Ovary (tissue), 9 donors: ENCODE results near the gene HIPK4. TPM values are rescaled to one million over a fixed set of nuclear protein-coding genes. Genes with fewer than 3 reads are reported as not detected.
"Not testable (repeated sequence)": the region's sequence is repeated elsewhere in the genome, so short reads cannot be mapped to it uniquely, and the experiment has no call there.

Experiments used
- DNase-seq, 5 donors: peaks; one replicate each; pipeline ENCODE4 v3.0.0-alpha.2; 2019 to 2020
- H3K27ac ChIP-seq, 2 donors: fragments of 200-600 bp; one replicate each; pipeline versions ENCODE4 v1.5.1 to v1.8.0; 2019 to 2022
- H3K27me3 ChIP-seq: fragments of 200-600 bp; one replicate; pipeline ENCODE4 v1.8.0; 2022
- H3K36me3 ChIP-seq: fragments of 200-600 bp; sonication (generic); one replicate; pipeline ENCODE4 v1.5.1; 2019
- H3K4me1 ChIP-seq: one replicate; pipeline ENCODE4 v1.8.1; 2013; ENCODE audit warnings: mild to moderate bottlenecking, moderate library complexity; ENCODE audit not compliant: insufficient read depth
- H3K4me3 ChIP-seq: fragments of 200-600 bp; sonication (generic); one replicate; pipeline ENCODE4 v1.5.1; 2017
- H3K9me3 ChIP-seq, 2 donors: fragments of 200-600 bp in 1 of 2; sonication (generic) in 1 of 2; one replicate each; pipeline versions ENCODE4 v1.5.1 to v1.8.1; 2013 to 2019; ENCODE audit warnings: mild to moderate bottlenecking in 1 of 2, moderate library complexity in 1 of 2
- EP300 ChIP-seq: sonication (generic); formaldehyde crosslinking; IDR thresholded peaks from one replicate; pipeline ENCODE4 v1.6.1; 2017; ENCODE audit warnings: antibody characterized with exemption
- POLR2A ChIP-seq: fragments of 450-650 bp; IDR thresholded peaks from one replicate; pipeline ENCODE4 v1.6.1; 2017; ENCODE audit warnings: antibody characterized with exemption, mild to moderate bottlenecking, moderate library complexity
- WGBS, 3 donors: extraction: QIAGEN DNeasy Blood & Tissue Kit in 1 of 3; methylation state at CpG; one replicate each; pipeline versions ENCODE4 v1.1.5 to v1.1.7; 2013 to 2017; 5-methylcytosine and 5-hydroxymethylcytosine counted together
- intact Hi-C, 4 donors: fragments of 100-400 bp; cut with DNase I; formaldehyde crosslinking; loops; one replicate each; pipeline versions ENCODE4 v1.11.0 to v1.15.1; 2022 to 2023
- polyA plus RNA-seq, 2 donors: library from polyadenylated mRNA; stranded (reverse); fragments of 200-250 nt in 1 of 2; fragments of 350-450 nt in 1 of 2; fragmentation: Illumina TruSeq in 1 of 2; extraction: RNeasy Lipid Tissue Mini Kit (QIAGEN cat#74804) in 1 of 2; gene quantifications; one replicate each; pipeline ENCODE4 v1.2.3, GENCODE V29; 2013 to 2014
- total RNA-seq, 7 donors: library from RNA; depleted of rRNA in 2 of 7; stranded (reverse); fragments of >200 nt in 2 of 7; fragmentation: NEBNext Ultra II Directional in 3 of 7; extraction: Animal tissue kit (Norgen Biotek cat#: 25700) in 3 of 7; gene quantifications; one replicate each; pipeline versions ENCODE4 v1.1.0 to v1.2.4, GENCODE V29; 2016 to 2023
- TF ChIP-seq, protein P1 (sequence below), 3 donors: fragments of 450-650 bp in 2 of 3; fragments of 200-600 bp in 1 of 3; IDR thresholded peaks; one replicate each; pipeline versions ENCODE4 v1.5.1 to v1.8.0; 2016 to 2022; ENCODE audit warnings: antibody characterized with exemption in 3 of 3, mild to moderate bottlenecking in 1 of 3
- donor health status: DM: no; HTN: no; CAD: no; lungs with moderate emphysema.
- donor health status: DM: no; HTN: no; CAD: no.
- donor health status: Bipolar disorder and iron deficiency.
- donor health status: DM: yes; HTN: yes; CAD: no.
- donor health status: DM: no; HTN: no; CAD: no.
- donor health status: DM: yes; HTN: yes; CAD: no.

HIPK4 gene
- total and polyA plus RNA-seq, 9 donors: 0.11 to 0.35 (median 0.13) TPM; not detected in 4

DNA sequence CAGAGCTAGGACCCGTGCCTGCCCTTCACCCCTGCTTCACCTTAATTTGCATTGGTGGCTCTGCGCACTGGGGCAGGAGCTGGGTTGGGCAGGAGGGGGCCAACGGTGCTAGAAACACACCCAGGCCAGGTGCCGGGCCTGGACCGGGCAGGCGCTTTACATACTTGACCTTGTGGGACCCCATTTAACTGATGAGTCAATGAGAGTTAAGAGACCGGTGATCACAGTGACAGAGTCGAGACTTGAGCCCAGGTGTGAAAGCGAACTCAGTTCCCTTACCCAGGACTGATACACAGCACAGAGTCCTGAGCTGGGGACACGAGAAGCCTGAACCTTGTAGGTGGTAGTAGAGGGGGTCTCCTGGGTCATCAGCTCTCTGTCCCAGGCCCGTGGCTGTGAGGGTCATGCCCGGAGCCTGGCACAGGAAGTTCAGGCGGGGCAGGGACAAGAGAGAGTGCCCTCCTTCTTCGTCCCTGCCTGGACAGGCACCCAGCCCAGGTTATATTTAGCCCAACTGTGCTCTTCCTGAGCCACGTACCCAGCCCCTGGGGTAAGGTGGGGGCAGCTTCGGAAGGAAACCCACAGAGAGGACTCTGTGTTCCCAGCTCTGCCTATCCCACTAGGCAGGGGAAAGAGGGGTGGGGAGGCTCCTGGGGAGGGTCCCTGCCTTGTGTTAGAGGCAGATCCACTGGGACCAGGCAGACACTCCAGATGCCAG, 21.3 kb upstream of the HIPK4 start:
- Histone ChIP-seq H3K9me3 (no peaks in the 10 kb centered on the region), H3K4me3 (no peak overlapping the region), H3K36me3 (no peaks in the 10 kb centered on the region), H3K27me3 (no peaks in the 10 kb centered on the region), H3K27ac (no peak overlapping the region), H3K4me1 (no peaks in the 10 kb centered on the region)
- no peak for TF ChIP-seq EP300
- TF ChIP-seq, protein P1, sequence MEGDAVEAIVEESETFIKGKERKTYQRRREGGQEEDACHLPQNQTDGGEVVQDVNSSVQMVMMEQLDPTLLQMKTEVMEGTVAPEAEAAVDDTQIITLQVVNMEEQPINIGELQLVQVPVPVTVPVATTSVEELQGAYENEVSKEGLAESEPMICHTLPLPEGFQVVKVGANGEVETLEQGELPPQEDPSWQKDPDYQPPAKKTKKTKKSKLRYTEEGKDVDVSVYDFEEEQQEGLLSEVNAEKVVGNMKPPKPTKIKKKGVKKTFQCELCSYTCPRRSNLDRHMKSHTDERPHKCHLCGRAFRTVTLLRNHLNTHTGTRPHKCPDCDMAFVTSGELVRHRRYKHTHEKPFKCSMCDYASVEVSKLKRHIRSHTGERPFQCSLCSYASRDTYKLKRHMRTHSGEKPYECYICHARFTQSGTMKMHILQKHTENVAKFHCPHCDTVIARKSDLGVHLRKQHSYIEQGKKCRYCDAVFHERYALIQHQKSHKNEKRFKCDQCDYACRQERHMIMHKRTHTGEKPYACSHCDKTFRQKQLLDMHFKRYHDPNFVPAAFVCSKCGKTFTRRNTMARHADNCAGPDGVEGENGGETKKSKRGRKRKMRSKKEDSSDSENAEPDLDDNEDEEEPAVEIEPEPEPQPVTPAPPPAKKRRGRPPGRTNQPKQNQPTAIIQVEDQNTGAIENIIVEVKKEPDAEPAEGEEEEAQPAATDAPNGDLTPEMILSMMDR (IDR thresholded peaks at IDR 0.05): no peak
- no peak for TF ChIP-seq POLR2A
- intact Hi-C loops: no loop called here
- peak in 2 of 5 donors; percentile 15 to 21 for DNase-seq
- 59 to 65% (median 61%) methylated on average over 16 of the region's 16 CpGs for whole genome bisulfite sequencing, 3 donors

DNA sequence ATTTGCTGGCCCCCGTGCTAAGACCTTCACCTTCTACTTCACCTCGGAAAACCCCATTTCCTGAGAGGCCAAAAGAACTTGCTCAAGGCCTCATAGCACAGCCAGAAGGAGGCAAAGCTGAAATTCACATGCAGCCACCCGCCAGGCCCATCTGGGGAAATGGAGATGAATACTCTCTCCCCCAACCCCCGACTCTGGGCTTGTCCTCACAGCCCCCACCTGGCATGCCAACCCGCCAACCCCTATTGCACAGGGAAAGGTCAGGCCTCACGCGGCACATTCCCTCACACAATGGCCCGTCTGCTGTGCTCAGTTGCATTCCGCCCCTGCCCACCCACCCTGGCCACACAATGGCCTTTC, 20.0 kb upstream of the HIPK4 start:
- TF ChIP-seq, protein P1 (IDR thresholded peaks at IDR 0.05): no peak
- no peak for TF ChIP-seq EP300
- no peak for TF ChIP-seq POLR2A
- 68 to 71% (median 69%) methylated on average over 9 of the region's 9 CpGs for WGBS, 3 donors
- H3K27ac ChIP-seq: no peak overlapping the region
- no peaks in the 10 kb centered on the region for H3K27me3 ChIP-seq
- intact Hi-C loops: no loop called here
- DNase-seq: peak in 1 of 5 donors; percentile 19
- H3K9me3 ChIP-seq: no peaks in the 10 kb centered on the region
- H3K4me3 ChIP-seq: no peak overlapping the region
- H3K4me1 ChIP-seq: no peaks in the 10 kb centered on the region
- H3K36me3 ChIP-seq: no peaks in the 10 kb centered on the region

DNA sequence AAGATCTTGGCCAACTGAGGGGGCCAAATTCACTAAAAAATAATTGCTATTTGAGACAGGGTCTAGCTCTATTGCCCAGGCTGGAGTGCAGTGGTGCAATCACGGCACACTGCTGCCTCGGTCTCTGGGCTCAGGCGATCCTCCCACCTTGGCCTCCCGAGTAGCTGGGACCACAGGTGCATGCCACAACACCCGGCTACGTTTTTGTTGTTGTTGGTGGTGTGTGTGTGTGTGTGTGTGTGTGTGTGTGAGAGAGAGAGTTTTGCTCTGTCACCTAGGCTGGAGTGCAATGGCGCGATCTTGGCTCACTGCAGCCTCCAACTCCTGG, 18.6 kb upstream of the HIPK4 start:
- H3K27ac ChIP-seq, H3K4me1 ChIP-seq, H3K4me3 ChIP-seq, DNase-seq, H3K27me3 ChIP-seq, intact Hi-C loops, H3K9me3 ChIP-seq, H3K36me3 ChIP-seq: not testable (repeated sequence)
- WGBS, 3 donors: 65 to 76% (median 73%) methylated on average over 8 of the region's 8 CpGs

DNA sequence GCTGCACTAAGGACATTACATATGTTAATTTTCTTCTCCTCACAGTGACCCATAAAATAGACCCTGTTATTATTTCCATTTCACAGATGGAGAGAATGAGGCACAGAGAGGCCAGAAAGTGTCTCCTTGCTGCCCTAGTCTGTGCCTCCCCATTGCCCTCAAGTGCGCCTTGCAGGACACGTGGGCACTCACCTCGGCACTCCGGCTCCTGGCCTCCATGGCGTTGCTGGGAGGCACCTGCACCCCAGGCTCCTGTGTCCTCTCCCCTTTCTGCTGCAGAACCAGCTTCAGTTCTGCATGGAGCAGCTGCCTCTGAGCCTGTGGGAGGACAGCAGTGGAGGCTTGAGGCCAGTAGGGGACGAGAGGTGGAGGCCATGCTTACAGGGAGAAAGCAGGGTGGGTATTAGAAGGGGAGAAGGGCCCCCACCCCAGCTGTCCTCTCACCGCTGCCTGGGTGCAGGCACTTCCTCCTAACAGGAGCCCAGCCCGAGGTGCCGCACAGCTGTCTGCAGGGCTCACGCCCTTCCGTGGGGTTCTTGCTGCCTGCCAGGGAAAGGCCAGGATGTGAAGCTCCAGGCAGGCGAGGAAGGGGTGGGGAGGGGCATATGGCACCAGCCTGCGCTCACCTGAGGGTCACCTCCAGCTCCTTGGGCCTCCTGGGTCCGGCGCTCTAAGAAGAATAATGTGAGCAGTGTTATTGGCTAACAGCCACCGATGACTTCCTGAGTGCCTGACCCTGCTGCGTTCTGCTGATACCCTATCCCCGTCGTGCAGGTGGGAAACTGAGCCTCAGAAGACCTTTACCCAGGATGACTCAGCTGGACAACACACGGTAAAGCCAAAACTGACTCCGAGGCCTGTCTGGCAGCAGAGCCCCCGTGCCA, 18.0 kb upstream of the HIPK4 start:
- H3K4me1 ChIP-seq: no peaks in the 10 kb centered on the region
- WGBS, 3 donors: 40 to 55% (median 48%) methylated on average over 22 of the region's 22 CpGs
- H3K27me3 ChIP-seq: no peaks in the 10 kb centered on the region
- intact Hi-C loops: no loop called here
- H3K27ac ChIP-seq: no peak overlapping the region
- TF ChIP-seq EP300: no peak
- no peak for TF ChIP-seq POLR2A
- TF ChIP-seq, protein P1 (IDR thresholded peaks at IDR 0.05): no peak
- no peak overlapping the region for H3K4me3 ChIP-seq
- peak in 1 of 5 donors; percentile 19 for DNase-seq
- no peaks in the 10 kb centered on the region for H3K9me3 ChIP-seq
- no peaks in the 10 kb centered on the region for H3K36me3 ChIP-seq
